Cortex of kidney (tissue), 1 donor: Measurements from ENCODE around the gene AHDC1.

Experiments used
- DNase-seq: peaks from one replicate; lab custom pipeline; 2025; lab: John Stamatoyannopoulos, UW

The AHDC1 gene

DNA sequence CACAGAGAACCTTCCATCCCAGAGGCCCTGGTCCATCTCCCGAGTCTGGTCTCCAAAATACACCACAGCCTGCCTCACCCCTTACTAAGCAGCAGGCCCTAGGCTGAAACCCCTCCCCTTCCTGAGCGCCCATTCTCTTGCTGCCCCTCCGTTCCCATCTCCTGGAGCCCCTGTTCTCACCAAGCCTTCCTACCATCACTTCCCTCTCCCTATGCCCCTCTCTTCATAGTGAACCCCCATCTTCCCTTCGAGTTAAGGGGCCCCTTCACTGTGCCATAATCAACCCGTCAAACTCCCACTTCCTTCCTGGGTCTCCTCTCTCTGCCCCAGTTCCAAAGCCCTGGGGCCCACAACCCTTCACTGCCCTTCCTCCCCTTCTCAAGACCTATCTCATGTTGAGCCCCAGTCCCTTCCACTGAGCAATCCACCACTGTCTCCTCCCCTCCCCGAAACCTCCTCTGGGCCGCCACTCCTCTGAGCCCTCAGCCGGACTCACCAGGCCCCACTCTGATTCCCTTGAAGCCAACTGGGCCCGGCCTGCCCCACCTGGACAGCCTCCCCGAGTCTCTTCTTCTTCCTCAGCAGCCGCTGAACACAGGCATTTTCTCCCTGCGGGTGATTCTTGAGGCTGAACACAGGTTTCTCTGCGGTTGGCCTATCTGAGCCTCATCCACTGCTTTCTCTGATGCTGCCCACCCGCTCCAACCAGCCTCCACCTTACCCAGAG, 71.8 kb downstream of the AHDC1 start:
- no peak for DNase-seq

DNA sequence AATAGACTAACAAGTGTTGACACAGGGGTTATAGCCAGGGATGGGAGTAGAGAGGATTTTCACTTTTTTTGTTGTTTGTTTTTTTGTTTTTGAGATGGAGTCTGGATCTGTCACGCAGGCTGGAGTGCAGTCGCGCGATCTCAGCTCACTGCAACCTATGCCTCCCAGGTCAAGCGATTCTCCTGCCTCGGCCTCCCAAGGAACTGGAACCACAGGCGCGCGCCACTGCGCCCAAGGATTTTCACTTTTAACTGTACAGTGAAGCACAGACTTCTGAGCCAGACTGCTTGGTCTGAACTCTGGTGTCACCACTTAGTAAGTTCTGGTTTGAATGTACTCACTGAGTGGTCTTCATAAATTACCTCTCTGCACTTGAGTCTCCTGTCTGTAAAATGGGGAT, 73.8 kb downstream of the AHDC1 start:
- no peak for DNase-seq

DNA sequence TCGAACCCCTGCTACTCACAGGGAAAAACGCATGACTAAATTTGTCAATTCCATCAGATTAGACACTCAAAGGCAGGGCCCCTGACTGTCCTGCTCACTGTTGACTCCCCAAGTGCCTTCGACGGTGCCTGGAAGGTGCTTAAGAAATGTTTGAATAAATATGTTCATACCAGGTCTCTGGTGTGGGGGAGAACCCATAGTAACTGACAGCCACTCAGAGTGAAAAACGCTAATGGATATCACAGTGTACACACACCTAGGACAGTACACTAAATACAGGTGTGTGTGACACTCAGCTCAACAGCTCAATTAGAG, 74.3 kb downstream of the AHDC1 start:
- no peak for DNase-seq

DNA sequence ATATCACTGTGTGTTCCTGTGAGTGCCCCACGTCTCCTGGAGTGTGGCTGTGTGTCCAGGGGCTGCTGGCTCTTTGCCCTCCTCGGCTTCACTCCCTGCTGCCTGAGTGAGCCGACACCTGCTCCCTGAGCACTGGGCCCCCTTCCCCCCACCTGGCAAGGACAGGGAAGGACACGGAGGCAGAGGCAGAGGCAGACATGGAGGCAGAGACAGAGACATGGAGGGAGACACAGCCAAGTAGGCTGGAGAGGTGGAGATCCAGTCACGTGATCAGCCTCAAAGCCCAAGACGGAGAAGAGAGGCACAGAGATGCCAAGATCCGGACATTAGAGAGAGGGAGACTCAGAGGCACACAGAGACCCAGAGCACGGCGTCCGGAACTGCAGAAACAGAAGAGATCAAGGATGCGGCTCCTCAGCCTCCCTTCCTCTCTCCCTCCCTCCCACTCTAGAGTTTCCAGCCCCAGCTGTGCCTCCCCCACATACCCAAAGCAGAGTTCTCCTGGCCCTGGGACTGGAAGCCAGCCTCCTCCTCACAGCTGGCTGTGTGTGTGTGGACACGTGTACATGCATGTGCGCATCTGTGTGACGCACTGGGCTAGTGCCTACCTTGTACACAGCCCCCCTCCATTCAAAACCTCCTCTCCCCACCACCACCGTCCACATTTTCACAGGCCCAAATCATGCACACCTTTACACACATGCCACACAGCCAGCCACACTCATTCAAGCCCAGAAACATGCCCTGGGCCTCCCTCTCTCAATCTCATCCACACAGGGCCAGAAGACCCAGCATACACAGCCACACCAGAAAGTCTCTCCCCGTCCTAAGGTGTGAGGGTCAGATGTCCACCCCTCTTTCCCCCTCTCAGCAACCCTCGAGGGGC, 74.9 kb downstream of the AHDC1 start:
- no peak for DNase-seq

DNA sequence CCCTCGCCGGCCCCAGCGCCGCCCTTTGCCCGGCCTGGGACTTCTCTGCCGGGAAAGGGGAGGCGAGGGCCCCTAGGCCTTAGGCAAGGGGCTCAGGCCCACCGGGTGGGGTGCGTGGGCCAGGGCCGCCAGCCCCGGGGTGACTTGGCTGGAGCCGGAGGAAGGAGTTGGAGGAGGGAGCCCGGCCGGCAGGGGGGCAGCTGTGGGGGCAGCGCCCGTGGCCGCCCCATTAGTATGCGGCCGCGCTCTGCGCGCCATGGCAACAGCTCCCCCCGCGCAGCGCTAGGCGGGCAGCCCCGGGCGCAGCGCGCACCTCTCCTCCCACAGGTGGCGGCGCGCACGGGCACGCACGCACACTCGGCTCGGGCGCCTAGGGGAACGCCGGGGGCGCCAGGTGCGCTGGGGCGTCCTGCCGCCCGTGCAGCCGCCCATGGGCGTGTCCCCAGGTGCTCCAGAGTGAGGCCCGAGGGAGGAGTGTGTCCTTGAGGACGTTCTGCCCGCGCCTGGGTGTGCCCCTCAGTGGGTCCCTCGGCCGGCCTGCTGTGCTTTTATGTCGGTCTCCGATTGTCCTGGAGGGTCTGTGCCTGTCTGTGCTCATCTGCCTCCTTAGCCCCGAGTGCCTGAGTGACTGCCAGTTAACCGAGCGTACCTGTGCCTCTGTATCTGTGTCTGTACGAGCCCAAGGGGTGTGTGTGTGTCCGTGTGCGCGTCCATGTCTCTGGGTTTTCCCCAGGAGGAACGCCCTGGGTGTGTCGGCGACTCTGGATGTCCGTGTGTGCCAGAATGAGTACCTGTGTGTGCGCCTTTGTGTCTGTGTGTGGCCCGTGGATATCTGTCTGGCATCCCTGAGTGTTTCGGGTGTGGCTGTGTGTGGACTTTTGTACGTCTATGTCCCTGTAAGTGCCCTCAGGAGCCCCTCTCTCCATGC, 75.8 kb downstream of the AHDC1 start:
- no peak for DNase-seq

DNA sequence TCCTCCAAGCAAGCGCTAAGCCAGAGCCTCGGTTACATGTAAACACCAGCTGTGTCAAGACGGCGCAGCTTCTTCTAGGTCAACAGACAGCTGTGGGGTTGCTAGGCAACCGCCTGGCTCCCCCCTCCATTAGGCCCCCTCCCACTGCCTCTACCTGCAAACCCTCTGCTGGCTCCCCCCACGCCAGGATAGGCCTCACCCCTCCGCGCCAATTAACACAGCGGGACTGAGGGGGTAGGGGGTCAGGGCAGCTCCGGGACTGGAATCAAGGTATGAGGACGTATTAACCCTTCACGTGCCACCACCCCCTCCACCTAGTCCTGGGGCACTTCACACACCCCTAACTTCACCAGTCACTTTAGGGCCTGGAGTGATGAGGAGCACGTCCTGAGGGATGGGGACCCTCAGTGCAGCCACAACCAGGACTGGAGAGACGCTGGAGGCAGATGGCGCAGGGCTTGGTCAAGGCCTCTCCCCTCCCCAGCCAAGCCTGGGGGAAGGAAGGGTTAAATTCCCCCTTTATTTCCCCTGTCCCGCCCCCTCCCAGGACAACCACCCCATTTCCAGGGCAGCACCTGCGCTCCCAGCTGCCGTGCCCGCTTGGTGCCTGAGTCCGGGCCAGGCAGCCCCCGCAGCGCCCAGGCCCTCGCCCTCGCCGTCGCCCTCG, 76.6 kb downstream of the AHDC1 start:
- no peak for DNase-seq

DNA sequence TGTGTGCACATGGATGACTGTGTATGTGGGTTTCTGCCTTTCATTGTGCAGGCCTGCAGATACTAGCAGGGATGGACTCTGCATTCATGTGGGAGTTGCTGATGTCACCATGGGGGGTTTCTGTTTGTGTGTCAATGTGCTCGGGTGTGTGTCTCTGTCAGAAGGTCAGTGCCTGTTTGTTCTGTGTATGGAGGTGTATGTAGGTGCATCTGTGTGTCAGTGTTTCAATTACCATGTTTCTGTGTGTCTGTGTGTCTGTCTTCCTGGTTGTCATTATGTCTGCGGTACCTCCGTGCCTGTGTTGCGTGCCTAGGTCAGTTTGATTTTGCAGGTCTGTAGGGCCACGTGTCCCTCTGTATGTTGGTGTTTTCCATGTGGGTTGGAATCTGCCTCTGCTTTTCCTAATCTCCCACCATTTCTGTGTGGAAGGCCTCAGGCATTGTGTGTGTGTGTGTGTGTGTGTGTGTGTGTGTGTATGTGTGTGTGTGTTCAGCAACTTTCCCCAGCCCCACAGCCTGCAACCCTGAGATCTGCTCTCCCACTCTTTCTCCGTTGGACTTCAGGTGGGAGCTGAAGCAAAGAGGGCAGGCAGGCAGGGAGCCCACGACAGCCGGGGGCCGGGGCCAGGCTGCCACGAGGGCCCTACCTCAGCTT, 77.2 kb downstream of the AHDC1 start:
- no peak for DNase-seq

DNA sequence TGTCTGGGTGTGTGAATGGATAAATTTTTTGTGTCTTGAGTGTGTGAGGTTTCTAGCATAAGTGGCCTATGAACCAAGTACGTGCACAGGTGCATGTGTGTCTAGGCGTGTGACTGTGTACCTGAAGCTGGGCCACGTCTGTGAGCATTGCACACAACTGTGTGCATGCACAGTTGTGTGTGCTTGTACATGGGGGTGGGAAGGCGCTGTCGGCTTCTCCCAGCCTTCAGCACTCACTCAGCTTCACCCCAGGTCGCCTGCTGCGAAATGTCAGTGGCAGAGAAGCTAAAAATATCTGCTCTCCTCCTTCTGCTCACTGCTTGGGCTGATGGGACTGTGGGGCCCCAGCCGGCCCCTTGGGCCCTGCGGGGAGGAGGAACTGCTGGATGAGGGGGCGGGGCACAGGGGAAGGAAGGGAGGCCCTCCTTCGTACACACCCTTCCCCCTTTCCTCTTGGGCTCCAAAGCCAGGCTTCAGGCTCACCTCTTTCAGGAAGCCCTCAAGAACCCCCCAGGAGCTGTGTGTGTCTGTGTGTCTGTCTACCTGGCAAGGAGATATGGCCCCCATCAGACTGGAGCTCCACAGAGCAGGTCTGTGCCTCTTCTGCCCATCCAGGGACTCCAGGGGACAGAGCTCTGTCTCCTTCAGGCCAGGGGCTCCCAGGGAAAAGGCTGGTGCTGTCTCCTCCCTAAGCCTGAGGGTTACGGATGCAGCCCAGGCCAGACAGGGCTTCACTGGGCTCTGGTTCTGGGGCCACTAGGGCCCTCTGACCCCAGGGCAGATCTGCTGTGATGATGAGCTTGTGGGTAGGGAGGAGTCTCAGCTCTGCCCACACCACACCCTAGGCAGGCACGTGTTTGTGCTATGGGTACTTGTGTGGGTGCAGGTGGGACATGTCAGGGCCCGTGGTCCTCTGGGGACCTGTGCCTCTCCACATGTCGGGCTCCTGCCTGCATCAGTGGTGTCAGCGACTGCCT, 78.4 kb downstream of the AHDC1 start:
- no peak for DNase-seq

DNA sequence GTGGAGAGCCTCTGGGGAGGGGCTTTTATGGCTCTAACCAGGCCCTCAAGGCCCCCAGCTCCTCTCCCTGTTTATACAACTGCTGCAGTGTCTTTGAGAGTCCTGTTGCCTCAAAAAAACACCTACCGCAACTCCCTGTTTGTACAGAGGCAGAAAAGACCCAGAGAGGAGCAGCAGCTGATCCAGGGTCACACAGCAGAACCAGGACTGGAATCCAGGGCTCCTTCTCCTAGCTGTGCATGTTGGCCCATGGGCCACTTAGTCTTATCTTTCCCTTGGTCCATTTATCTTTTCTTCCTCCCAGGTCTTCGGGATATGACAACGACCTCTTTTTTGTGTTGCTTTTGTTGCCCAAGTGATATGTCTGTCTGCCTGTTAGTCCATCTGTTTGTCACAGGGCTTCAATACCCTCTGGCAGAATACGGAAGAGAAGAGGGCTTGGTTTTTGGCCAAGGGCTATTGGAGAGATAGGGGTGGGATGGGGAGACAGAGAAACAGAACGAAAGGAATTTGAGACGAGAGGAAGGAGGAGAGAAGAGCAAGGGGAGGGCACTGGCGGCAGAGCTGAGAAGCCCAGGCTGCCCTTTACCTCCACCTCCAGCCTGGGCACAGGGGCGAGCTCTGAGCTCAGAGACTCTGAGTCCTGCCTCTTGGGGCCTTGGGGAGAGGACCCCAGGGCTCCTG, 80.5 kb downstream of the AHDC1 start:
- DNase-seq = no peak

DNA sequence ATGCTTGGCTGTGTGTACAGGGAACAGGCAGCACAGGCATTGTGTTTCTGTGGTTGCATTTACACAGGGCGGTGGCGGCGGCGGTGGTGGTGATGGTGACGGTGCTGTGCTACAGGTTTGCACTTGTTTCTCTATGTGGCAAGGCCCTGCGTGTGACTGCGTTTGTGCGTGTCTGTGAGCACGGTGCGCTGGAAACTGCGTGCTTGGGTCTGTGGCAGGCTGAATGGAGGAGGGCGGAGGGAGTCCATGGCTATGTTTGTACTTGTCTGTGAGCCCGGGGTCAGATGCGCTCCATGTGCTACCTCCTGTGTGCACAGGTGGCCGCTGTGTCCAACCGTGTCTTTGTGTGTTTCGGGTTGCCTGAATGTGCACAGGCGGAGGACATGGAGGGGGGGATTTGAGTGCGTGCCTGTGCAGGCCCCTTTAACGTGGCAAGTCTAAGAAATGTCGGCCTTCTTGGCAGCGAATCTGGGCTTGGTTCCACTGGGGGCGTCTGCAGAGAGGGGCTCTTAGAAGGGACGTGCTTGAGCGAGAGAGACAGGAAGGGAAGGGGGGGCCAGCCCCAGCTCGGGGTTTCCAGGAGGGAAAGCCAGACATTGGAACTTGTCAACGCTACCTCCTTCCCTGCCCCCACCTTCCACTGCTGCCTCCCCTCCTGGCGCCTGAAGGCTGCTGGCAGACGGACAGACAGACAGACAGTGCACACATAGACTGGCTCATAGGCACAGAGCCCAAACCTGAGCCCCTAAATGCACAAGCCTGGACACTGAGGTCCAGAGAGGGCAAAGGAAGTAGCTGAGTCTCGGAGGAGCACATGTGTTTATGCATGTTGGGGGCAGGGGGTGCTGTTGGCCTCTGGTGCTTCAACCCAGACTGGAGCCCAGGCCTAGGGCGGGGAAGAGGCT, 81.3 kb downstream of the AHDC1 start:
- DNase-seq = no peak

DNA sequence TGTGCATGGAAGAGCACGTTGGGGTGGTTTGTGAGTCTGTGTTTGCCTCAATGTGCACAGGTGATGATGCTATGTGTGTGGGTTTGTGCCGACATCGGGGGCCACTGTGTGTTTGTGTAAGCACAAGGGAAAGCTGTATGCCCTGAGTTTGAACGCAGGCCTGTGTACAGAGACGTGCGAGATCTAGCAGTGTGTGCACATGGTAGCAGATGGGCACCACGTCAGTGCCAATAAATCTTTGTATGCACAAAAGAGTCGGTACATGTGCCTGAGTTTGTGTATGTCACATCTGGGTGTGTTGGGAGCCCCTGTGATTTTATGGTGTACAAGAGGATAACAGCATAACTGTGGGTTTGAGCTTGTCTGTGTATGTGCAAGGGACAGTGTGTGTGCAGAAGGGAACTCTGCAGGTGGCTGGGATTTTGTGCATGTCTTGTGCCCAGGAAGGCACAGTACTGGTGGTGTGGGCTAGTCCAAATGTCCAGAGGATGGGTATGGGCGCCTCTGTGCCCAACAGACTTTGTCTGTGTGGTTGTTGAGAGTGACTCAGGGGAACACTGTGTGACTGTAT, 82.0 kb downstream of the AHDC1 start:
- no peak for DNase-seq

DNA sequence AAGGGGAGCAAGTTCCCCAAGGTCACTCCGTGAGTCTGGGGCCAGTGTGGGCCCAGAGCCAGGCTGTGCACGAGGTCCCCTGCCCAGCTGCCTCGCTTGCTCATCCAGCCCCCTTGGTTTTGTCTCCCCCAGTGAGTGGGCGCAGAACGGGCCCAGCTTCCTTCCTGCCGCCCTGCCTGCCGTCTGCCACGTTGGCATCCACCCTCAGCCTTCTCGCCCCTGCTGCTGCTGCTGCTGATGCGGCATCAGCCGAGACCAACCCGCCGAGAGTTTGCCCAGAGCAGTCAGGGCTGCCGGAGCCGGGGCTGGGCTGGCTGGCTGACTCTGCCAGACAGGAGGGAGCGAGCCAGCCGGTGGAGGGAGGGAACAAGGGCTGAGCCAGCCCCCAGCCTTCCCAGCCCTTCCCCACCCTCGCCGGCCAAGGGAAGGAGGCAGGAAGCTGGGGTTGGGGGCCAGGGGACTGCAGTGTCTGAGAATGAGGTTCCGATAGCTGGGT, 82.6 kb downstream of the AHDC1 start:
- no peak for DNase-seq

DNA sequence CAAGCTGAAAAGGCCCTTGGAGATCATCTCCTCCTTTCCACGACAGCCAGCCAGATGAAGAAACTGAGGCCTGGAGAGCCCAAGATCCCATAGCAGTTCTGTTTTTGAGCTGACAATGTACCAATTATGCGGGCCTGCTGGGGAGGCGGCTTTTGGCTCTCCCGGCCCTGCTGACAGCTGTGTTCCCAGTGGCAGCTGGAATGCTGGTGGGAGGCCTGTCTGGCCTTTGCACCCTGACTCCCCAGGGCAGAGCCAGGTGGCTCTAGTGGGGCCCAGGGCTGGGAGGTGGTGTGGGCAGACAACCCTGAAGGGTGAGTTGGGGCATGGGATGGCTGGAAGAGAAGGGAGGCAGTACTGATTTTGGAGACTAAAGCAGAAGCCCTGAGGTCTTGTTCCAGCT, 83.3 kb downstream of the AHDC1 start:
- no peak for DNase-seq

DNA sequence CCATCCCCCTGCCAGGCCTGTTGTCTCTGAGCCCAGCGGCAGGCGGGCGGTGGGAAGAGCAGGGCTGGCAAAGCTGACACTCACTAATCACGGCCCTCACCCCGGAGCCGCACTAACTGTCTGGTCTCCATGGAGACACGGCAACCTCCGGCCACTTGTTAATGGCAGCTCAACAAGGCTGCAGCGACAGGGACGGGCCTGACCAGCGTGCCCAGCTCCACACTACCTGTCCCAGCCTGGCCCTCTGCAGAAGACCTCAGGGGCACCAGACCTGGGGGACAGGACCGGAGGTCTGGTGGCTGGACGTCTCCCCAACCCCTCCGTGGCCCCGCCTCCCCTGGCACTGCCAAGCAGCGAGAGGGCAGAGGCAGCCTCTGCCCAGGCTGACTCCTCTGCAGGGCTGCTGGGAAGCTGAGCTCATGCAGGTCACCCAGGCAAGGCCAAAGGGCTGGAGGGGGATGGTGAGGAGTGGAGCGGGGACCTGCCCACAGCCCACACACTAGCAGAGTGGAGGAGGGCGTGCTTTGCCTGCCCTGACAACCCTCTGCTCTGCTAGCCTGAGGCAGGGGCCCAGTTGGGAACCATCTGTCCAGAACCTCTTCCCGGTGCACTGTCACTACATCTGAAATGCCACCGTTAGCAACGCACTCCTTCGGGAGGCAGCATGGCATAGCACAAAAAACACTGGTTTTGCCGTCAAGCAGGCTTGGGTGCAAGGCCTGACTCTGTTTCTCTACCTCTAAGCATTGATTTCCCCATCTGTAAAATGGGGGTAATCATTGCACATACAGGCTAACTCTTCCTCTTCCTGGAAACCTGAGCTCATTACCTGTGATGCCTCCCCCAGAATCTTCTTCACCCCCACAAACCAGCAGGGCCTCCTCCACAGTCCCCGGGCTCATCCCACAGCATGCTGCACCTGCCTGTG, 84.3 kb downstream of the AHDC1 start:
- no peak for DNase-seq

DNA sequence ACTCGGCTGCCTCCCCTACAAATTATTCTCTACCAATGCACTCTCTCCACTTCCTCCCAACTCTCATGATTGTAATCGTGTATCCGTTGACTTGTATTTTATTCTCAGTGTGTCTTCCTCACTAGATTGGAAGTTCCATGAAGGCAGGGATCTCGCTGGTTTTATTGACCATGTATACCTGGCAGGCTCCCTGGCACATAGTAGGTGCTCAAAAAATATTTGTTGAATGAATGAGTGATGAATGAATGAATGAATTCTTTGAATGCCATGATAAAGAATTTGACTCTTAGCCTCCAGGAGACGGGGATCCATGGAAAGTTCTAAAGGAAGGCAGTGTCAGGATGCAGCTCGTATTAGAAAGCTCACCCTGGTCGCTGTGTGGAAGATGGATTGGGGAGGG, 85.1 kb downstream of the AHDC1 start:
- DNase-seq = no peak

DNA sequence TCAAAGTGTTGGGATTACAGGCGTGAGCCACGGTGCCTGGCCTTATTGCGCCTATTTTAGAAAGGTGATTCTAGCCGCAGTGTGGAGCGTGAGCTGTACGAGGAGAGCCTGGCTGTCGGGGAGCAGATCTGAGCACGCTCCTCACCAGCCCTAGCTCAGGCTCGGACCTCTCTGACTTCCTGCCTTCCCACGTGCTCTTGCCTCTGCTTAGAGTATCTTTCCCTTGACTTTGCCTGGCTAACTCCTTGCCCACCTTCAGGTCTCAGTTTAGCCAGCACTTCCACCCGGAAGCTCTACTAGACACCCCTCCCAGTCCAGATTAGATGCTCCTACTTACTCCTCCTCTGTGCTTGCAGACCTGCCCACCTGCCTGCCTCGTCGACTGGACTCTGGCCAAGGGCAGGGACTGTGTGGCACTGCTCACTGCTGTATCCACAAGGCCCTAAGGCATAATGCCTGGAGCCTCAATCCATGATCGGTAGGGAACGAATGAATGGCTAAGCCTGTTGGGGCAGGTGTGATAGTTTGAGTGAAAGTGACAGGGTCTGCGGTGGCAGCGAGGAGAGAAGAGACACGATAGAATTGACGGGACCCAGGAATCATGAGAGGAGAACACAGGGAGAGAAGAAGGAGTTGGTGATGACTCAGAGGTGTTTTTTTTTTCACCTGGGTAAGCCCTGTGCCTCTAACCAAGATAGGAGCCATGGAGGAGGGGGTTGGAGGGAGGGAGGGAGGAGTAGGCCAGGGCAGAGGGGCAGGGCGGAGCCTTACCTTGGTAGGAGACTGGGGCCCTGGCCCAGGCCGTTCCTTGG, 85.8 kb downstream of the AHDC1 start:
- no peak for DNase-seq
